Suprapubic skin (tissue), 4 donors: ENCODE measurements around the gene MEF2B. TPM values are rescaled to one million over a fixed set of nuclear protein-coding genes. Genes with fewer than 3 reads are reported as not detected.
A peak's percentile ranks its signal among the peaks of the same experiment; 100 is the strongest.
"Not testable (repeated sequence)": the region's sequence is repeated elsewhere in the genome, so short reads cannot be mapped to it uniquely, and the experiment has no call there.

Source experiments
- DNase-seq, 2 donors: peaks; one replicate each; pipeline ENCODE4 v3.0.0-alpha.2; 2019; ENCODE audit warnings: low spot score in 2 of 2
- H3K27ac ChIP-seq: fragments of 200-600 bp; sonication (generic); one replicate; pipeline ENCODE4 v1.5.1; 2019
- H3K27me3 ChIP-seq: fragments of 200-600 bp; sonication (generic); one replicate; pipeline ENCODE4 v1.5.1; 2019
- H3K36me3 ChIP-seq: fragments of 200-600 bp; sonication (generic); one replicate; pipeline ENCODE4 v1.5.1; 2019
- H3K4me1 ChIP-seq: fragments of 200-600 bp; sonication (generic); one replicate; pipeline ENCODE4 v1.5.1; 2019
- H3K4me3 ChIP-seq: fragments of 200-600 bp; sonication (generic); one replicate; pipeline ENCODE4 v1.5.1; 2019; ENCODE audit warnings: mild to moderate bottlenecking
- H3K9me3 ChIP-seq: fragments of 200-600 bp; sonication (generic); one replicate; pipeline ENCODE4 v1.5.1; 2019
- CTCF ChIP-seq, 2 donors: fragments of 200-600 bp in 1 of 2; fragments of 450-650 bp in 1 of 2; sonication (generic) in 1 of 2; IDR thresholded peaks; one replicate each; pipeline ENCODE4 v1.5.1; 2016 to 2019; ENCODE audit warnings: antibody characterized with exemption in 2 of 2, mild to moderate bottlenecking in 1 of 2, moderate library complexity in 1 of 2
- EP300 ChIP-seq: sonication (generic); formaldehyde crosslinking; IDR thresholded peaks from one replicate; pipeline ENCODE4 v1.6.1; 2017; ENCODE audit warnings: antibody characterized with exemption
- POLR2A ChIP-seq, 2 donors: fragments of 450-650 bp; IDR thresholded peaks; one replicate each; pipeline ENCODE4 v1.6.1; 2017; ENCODE audit warnings: antibody characterized with exemption in 2 of 2, mild to moderate bottlenecking in 2 of 2, moderate library complexity in 2 of 2
- POLR2AphosphoS5 ChIP-seq, 3 donors: sonication (generic); formaldehyde crosslinking; IDR thresholded peaks; one replicate each; pipeline ENCODE4 v1.6.1; 2017; ENCODE audit warnings: antibody characterized with exemption in 3 of 3
- WGBS: methylation state at CpG from one replicate; pipeline ENCODE4 v1.1.5; 2018; 5-methylcytosine and 5-hydroxymethylcytosine counted together
- total RNA-seq, 4 donors: library from RNA; depleted of rRNA; stranded (reverse); fragments of >200 nt; gene quantifications; one replicate each; pipeline ENCODE4 v1.1.0, GENCODE V29; 2016

The MEF2B gene
- total RNA-seq, 4 donors from 2014 or later, result 0.68 to 1.8 (median 0.73) TPM; not detected in 1

- Histone ChIP-seq H3K36me3 (no peaks in the 10 kb centered on the region), H3K4me1 (peaks cover 12% of the 10 kb centered on the region), H3K27me3 (no peaks in the 10 kb centered on the region), H3K4me3 (peak within 1 kb of the TSS; percentile 69), H3K9me3 (no peaks in the 10 kb centered on the region), H3K27ac (no peak within 1 kb of the TSS)
- 3% methylated on average over 37 of the region's 42 CpGs for WGBS
- peak; percentile 98 to 99 for DNase-seq
- TF ChIP-seq CTCF (IDR thresholded peaks at IDR 0.05) (no peak), POLR2AphosphoS5 (IDR thresholded peaks at IDR 0.05) (peak in 1 of 3 donors; percentile 52), POLR2A (IDR thresholded peaks at IDR 0.05) (no peak), EP300 (no peak)
Measured at GRCh38 chr19:19138109-19138981, 31.7 kb downstream of the MEF2B start, which contains the start of gene TMEM161A. Gene TMEM161A, minus strand, starts transcription at chr19:19138478. Its CDS starts 50 bp downstream, at chr19:19138428.

GRCh38 chr19:19137556-19138108 lies 32.4 kb downstream of the MEF2B start:
- Histone ChIP-seq H3K4me1 (peaks cover 12% of the 10 kb centered on the region), H3K4me3 (peak overlapping the region; percentile 69), H3K36me3 (peaks cover 2% of the 10 kb centered on the region), H3K9me3 (no peaks in the 10 kb centered on the region), H3K27ac (no peak overlapping the region), H3K27me3 (no peaks in the 10 kb centered on the region)
- no peak for DNase-seq
- WGBS, result 14% methylated on average over 17 of the region's 25 CpGs
- TF ChIP-seq POLR2AphosphoS5 (IDR thresholded peaks at IDR 0.05), result no peak
- no peak for TF ChIP-seq POLR2A (IDR thresholded peaks at IDR 0.05)
- TF ChIP-seq EP300, result no peak
- TF ChIP-seq CTCF (IDR thresholded peaks at IDR 0.05), result no peak

- H3K27ac ChIP-seq, DNase-seq, H3K4me3 ChIP-seq, H3K36me3 ChIP-seq, H3K9me3 ChIP-seq, H3K27me3 ChIP-seq: not testable (repeated sequence)
- whole genome bisulfite sequencing, result 75% methylated on average over 6 of the region's 6 CpGs
- peaks cover 12% of the 10 kb centered on the region for H3K4me1 ChIP-seq
Measured at GRCh38 chr19:19135713-19136112, 34.4 kb downstream of the MEF2B start.

- no peaks in the 10 kb centered on the region for H3K9me3 ChIP-seq
- TF ChIP-seq POLR2AphosphoS5 (IDR thresholded peaks at IDR 0.05) (no peak), EP300 (no peak), POLR2A (IDR thresholded peaks at IDR 0.05) (no peak), CTCF (IDR thresholded peaks at IDR 0.05) (no peak)
- no peaks in the 10 kb centered on the region for H3K27me3 ChIP-seq
- no peak overlapping the region for H3K4me3 ChIP-seq
- DNase-seq, result no peak
- H3K4me1 ChIP-seq, result peaks cover 12% of the 10 kb centered on the region
- WGBS, result 36% methylated on average over 21 of the region's 21 CpGs
- peaks cover 12% of the 10 kb centered on the region for H3K36me3 ChIP-seq
- H3K27ac ChIP-seq, result no peak overlapping the region
Measured at GRCh38 chr19:19134687-19135158, 35.3 kb downstream of the MEF2B start.

- Histone ChIP-seq H3K27me3 (no peaks in the 10 kb centered on the region), H3K4me1 (peaks cover 12% of the 10 kb centered on the region), H3K4me3 (no peak overlapping the region), H3K9me3 (no peaks in the 10 kb centered on the region), H3K36me3 (peaks cover 12% of the 10 kb centered on the region), H3K27ac (no peak overlapping the region)
- no peak for DNase-seq
- TF ChIP-seq POLR2A (IDR thresholded peaks at IDR 0.05) (no peak), CTCF (IDR thresholded peaks at IDR 0.05) (no peak), EP300 (no peak), POLR2AphosphoS5 (IDR thresholded peaks at IDR 0.05) (no peak)
- 92% methylated on average over 6 of the region's 6 CpGs for WGBS
Measured at GRCh38 chr19:19133985-19134384, 36.1 kb downstream of the MEF2B start.
